Endothelial cell of umbilical vein (primary cell): ENCODE data around the gene STK38.

Source experiments
- EZH2 ChIP-seq: IDR thresholded peaks from 2 replicates; pipeline ENCODE4 v1.6.1; 2012; ENCODE audit warnings: borderline replicate concordance, low read depth, mild to moderate bottlenecking, moderate library complexity, low read length, inconsistent platforms; ENCODE audit not compliant: severe bottlenecking
- FOS ChIP-seq: IDR thresholded peaks from 2 replicates; pipeline ENCODE4 v1.6.1; 2011; ENCODE audit warnings: mild to moderate bottlenecking, low read length, moderate library complexity, borderline replicate concordance; ENCODE audit not compliant: insufficient read depth
- GATA2 ChIP-seq: IDR thresholded peaks from 2 replicates; pipeline ENCODE4 v1.7.0; 2011; ENCODE audit warnings: low read depth, mild to moderate bottlenecking, moderate library complexity, mixed read lengths, low read length; ENCODE audit not compliant: insufficient read length, insufficient read depth
- JUN ChIP-seq: IDR thresholded peaks from 2 replicates; pipeline ENCODE4 v1.6.1; 2011; ENCODE audit warnings: borderline replicate concordance, low read depth; ENCODE audit not compliant: insufficient read length, insufficient read depth
- MYC ChIP-seq: IDR thresholded peaks from one replicate; pipeline ENCODE4 v1.6.1; 2011; ENCODE audit warnings: mild to moderate bottlenecking, low read depth, low read length
- POLR2A ChIP-seq: IDR thresholded peaks from 2 replicates; pipeline ENCODE4 v1.6.1; 2012; ENCODE audit warnings: low read depth, mild to moderate bottlenecking, control low read depth, low read length
- POLR2AphosphoS5 ChIP-seq: IDR thresholded peaks from 2 replicates; pipeline ENCODE4 v1.6.1; 2012; ENCODE audit warnings: low read depth, mild to moderate bottlenecking, control low read depth, low read length, moderate library complexity; ENCODE audit not compliant: insufficient read depth
- TF ChIP-seq, protein P1 (sequence below), 2 donors: IDR thresholded peaks; 1 replicate in 1 of 2; 2 replicates in 1 of 2; pipeline ENCODE4 v1.5.1; 2011; ENCODE audit warnings: low read length in 2 of 2, mild to moderate bottlenecking in 2 of 2, moderate library complexity in 2 of 2, control low read depth in 1 of 2, inconsistent platforms in 1 of 2, low read depth in 1 of 2; ENCODE audit not compliant: insufficient read depth in 1 of 2; ENCODE audit errors: extremely low read depth in 1 of 2
- TF ChIP-seq, protein P2 (sequence below): IDR thresholded peaks from 2 replicates; pipeline ENCODE4 v1.6.1; 2011; ENCODE audit not compliant: insufficient read depth, insufficient read length

DNA sequence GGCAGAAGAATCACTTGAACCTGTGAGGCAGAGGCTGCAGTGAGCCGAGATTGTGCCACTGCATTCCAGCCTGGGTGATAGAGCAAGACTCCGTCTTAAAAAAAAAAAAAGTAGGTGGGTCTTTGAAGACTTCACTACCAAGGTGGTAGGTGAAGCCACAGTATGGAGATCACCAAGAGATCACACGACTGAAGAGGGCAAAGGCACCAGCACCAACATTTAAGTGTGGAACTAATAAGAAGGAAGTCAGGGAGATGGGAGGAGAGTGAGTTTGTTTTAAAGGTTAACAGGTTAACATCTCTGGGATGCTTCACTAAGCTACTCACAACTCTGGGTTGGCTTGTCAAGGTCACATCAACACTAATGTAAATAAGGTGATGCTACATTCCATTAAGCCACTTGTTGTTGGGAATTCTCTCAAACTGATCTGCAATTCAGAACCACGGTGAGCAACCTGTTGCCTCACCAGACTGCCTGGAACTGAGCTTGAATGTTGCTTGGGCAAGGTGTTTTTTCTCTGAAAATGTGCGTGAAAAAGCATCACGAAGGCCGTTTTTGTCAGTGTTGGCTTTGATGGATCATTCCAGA lies 55.8 kb downstream of the STK38 start:
- no peak for TF ChIP-seq EZH2
- TF ChIP-seq, protein P1, sequence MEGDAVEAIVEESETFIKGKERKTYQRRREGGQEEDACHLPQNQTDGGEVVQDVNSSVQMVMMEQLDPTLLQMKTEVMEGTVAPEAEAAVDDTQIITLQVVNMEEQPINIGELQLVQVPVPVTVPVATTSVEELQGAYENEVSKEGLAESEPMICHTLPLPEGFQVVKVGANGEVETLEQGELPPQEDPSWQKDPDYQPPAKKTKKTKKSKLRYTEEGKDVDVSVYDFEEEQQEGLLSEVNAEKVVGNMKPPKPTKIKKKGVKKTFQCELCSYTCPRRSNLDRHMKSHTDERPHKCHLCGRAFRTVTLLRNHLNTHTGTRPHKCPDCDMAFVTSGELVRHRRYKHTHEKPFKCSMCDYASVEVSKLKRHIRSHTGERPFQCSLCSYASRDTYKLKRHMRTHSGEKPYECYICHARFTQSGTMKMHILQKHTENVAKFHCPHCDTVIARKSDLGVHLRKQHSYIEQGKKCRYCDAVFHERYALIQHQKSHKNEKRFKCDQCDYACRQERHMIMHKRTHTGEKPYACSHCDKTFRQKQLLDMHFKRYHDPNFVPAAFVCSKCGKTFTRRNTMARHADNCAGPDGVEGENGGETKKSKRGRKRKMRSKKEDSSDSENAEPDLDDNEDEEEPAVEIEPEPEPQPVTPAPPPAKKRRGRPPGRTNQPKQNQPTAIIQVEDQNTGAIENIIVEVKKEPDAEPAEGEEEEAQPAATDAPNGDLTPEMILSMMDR (IDR thresholded peaks at IDR 0.05; ENCODE audit: extremely low read depth in 1 of 2, insufficient read depth in 1 of 2, low read depth in 1 of 2, low read length in 2 of 2) = no peak
- no peak for TF ChIP-seq POLR2AphosphoS5
- TF ChIP-seq GATA2 = no peak
- TF ChIP-seq, protein P2, sequence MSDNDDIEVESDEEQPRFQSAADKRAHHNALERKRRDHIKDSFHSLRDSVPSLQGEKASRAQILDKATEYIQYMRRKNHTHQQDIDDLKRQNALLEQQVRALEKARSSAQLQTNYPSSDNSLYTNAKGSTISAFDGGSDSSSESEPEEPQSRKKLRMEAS = no peak
- TF ChIP-seq POLR2A = no peak
- TF ChIP-seq JUN = no peak
- TF ChIP-seq MYC = no peak
- no peak for TF ChIP-seq FOS
